Measurements from ENCODE around the gene PIP5K1B. TPM values are rescaled to one million over a fixed set of nuclear protein-coding genes. Genes with fewer than 3 reads are reported as not detected.

The PIP5K1B gene
- total and polyA plus RNA-seq, 2 donors (not counting 3 experiments of a cell fraction or from before 2014, with no cell fraction given), result 0.27 TPM; not detected in 1

DNA sequence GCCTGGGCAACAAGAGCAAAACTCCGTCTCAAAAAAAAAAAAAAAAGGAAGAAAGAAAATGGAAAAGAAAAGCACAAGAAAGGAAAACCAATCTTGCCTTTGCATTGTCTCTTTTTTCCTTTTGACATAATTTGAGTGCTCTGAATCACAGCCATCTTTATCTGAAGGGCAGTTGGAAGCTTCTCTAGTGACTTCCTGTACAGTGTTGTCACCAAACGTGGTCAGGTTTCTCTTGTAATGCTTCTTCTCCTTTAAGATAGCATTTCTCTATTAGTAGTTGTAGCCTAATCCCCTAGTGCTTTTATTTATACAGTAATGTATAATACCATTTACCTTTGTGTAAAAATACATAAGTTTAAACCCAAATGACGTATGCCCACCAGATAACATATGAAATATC, 290.7 kb downstream of the PIP5K1B start:
- H3K4me1 ChIP-seq (ENCODE audit: control insufficient read depth, extremely low read depth, insufficient read depth, low read length), result no peaks in the 10 kb centered on the region
- no TSS peak for BruUV-seq (replicated peaks)
- CTCF ChIA-PET, result interaction anchor here (5.6 kb wide), 1 partner anchor 412 kb away, joined by 47 read pairs; no protein-coding TSS in a partner anchor
- no peaks in the 10 kb centered on the region for H4K20me1 ChIP-seq (replicated peaks; ENCODE audit: control insufficient read depth, extremely low read depth, insufficient read depth, low read length)
- no peaks in the 10 kb centered on the region for H3K9me1 ChIP-seq (replicated peaks; ENCODE audit: control insufficient read depth, extremely low read depth, insufficient read depth, low read length)
- H3K9ac ChIP-seq (replicated peaks; ENCODE audit: extremely low read depth, insufficient read depth, low read length), result no peak overlapping the region
- H3K9me3 ChIP-seq (replicated peaks; ENCODE audit: control insufficient read depth, insufficient read depth, low read length), result no peaks in the 10 kb centered on the region
- DNase-seq (ENCODE audit: low read depth, low spot score) (no peak), FAIRE-seq (no peak)
- H3K4me2 ChIP-seq (ENCODE audit: insufficient read depth, low read length), result no peak overlapping the region
- no peak overlapping the region for H3K4me3 ChIP-seq (replicated peaks in 1 of 3; ENCODE audit: insufficient read depth in 1 of 3, low read depth in 1 of 3, low read length in 3 of 3)
- no peak for TF ChIP-seq JUN (IDR thresholded peaks at IDR 0.05; ENCODE audit: borderline replicate concordance, insufficient read depth, insufficient read length, low read depth)
- no peak for TF ChIP-seq GATA2 (IDR thresholded peaks at IDR 0.05; ENCODE audit: insufficient read depth, insufficient read length, low read depth, low read length)
- no peak for TF ChIP-seq MYC (IDR thresholded peaks at IDR 0.05; ENCODE audit: low read depth, low read length)
- TF ChIP-seq FOS (IDR thresholded peaks at IDR 0.05; ENCODE audit: borderline replicate concordance, insufficient read depth, low read length), result no peak
- TF ChIP-seq, protein P1, sequence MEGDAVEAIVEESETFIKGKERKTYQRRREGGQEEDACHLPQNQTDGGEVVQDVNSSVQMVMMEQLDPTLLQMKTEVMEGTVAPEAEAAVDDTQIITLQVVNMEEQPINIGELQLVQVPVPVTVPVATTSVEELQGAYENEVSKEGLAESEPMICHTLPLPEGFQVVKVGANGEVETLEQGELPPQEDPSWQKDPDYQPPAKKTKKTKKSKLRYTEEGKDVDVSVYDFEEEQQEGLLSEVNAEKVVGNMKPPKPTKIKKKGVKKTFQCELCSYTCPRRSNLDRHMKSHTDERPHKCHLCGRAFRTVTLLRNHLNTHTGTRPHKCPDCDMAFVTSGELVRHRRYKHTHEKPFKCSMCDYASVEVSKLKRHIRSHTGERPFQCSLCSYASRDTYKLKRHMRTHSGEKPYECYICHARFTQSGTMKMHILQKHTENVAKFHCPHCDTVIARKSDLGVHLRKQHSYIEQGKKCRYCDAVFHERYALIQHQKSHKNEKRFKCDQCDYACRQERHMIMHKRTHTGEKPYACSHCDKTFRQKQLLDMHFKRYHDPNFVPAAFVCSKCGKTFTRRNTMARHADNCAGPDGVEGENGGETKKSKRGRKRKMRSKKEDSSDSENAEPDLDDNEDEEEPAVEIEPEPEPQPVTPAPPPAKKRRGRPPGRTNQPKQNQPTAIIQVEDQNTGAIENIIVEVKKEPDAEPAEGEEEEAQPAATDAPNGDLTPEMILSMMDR (IDR thresholded peaks at IDR 0.05; ENCODE audit: extremely low read depth in 1 of 2, insufficient read depth in 1 of 2, low read depth in 1 of 2, low read length in 2 of 2), result no peak
- TF ChIP-seq EZH2 (IDR thresholded peaks at IDR 0.05; ENCODE audit: borderline replicate concordance, low read depth, low read length, severe bottlenecking), result no peak
- POLR2A ChIA-PET, result no interaction called here
- H2AFZ ChIP-seq (ENCODE audit: low read depth, low read length), result no peak overlapping the region
- no peaks in the 10 kb centered on the region for H3K36me3 ChIP-seq (ENCODE audit: control insufficient read depth in 2 of 2, extremely low read depth in 1 of 2, insufficient read depth in 2 of 2, low read length in 2 of 2)
- no peaks in the 10 kb centered on the region for H3K79me2 ChIP-seq (ENCODE audit: control insufficient read depth, insufficient read depth, low read length)
- no peak overlapping the region for H3K27ac ChIP-seq (ENCODE audit: insufficient read depth, low read depth, low read length)
- intact Hi-C loops (cut with micrococcal nuclease) (no loop called here), dilution Hi-C loops (cut with MboI; ENCODE audit: extremely low pct_ligation_motif_present, low sequenced_read_pairs) (no loop called here)
- H3K27me3 ChIP-seq (ENCODE audit: control insufficient read depth in 2 of 2, insufficient read depth in 2 of 2, low read length in 2 of 2), result peaks cover 2 to 4% of the 10 kb centered on the region in 2 experiments
